K562 (cell line): ENCODE data around the gene ZNF440. TPM values are rescaled to one million over a fixed set of nuclear protein-coding genes. Genes with fewer than 3 reads are reported as not detected.

Source experiments
- DDX20 ChIP-seq: fragments of 450-650 bp; IDR thresholded peaks from 2 replicates; pipeline ENCODE4 v1.6.1; 2016; ENCODE audit warnings: missing genetic modification characterization, low read depth, mild to moderate bottlenecking, missing compliant biosample characterization, moderate library complexity
- EP300 ChIP-seq: IDR thresholded peaks from 2 replicates; pipeline ENCODE4 v1.6.1; 2012; ENCODE audit warnings: low read length, improper control_type of control experiment
- ESRRB ChIP-seq: fragments of 250-450 bp; sonication (Bioruptor Pico); IDR thresholded peaks from 2 replicates; pipeline ENCODE4 v1.5.0; 2020; ENCODE audit warnings: mild to moderate bottlenecking, moderate library complexity, borderline replicate concordance
- FIP1L1 ChIP-seq: fragments of 200-400 bp; formaldehyde crosslinking; IDR thresholded peaks from 2 replicates; pipeline ENCODE4 v1.6.1; 2018; ENCODE audit warnings: mild to moderate bottlenecking, low read depth, low read length; ENCODE audit not compliant: poor library complexity, severe bottlenecking
- FOXK1 ChIP-seq: sonication (generic); formaldehyde crosslinking; IDR thresholded peaks from 2 replicates; pipeline ENCODE4 v1.8.0; 2022; ENCODE audit warnings: missing genetic modification reagents, mild to moderate bottlenecking, borderline replicate concordance
- HDGF ChIP-seq: fragments of 450-650 bp; IDR thresholded peaks from 2 replicates; pipeline ENCODE4 v1.6.1; 2016
- RBFOX2 ChIP-seq: fragments of 200-400 bp; formaldehyde crosslinking; IDR thresholded peaks from 2 replicates; pipeline ENCODE4 v1.6.1; 2017; ENCODE audit warnings: low read depth, mild to moderate bottlenecking, low read length, moderate library complexity
- polyA plus RNA-seq, 8 experiments: library from polyadenylated mRNA; depleted of rRNA in 4 of 8; stranded (reverse) in 5 of 8; unstranded in 3 of 8; fragments of >200 nt; fragmentation: Nextera tagmentation in 2 of 8; fragmentation: Illumina TruSeq in 1 of 8; extraction: Ambion mirVana in 2 of 8; extraction: Trizol in 1 of 8; gene quantifications; 2 replicates each; pipeline versions ENCODE4 v1.2.1 to v1.2.3, GENCODE V29; 2011 to 2014; ENCODE audit warnings: inconsistent platforms in 1 of 8, missing spikeins in 1 of 8
- total RNA-seq, 7 experiments: library from RNA; depleted of rRNA in 6 of 7; stranded (reverse); fragments of >200 nt in 6 of 7; fragmentation: Illumina TruSeq in 2 of 7; extraction: Trizol in 2 of 7; gene quantifications; 2 replicates each; pipeline versions ENCODE4 v1.2.1 to v1.2.3, GENCODE V29; 2011 to 2021; ENCODE audit warnings: low replicate concordance in 1 of 7
- TF ChIP-seq, protein P1 (sequence below): sonication (generic); formaldehyde crosslinking; IDR thresholded peaks from 2 replicates; pipeline ENCODE4 v1.8.0; 2023; ENCODE audit warnings: mild to moderate bottlenecking, missing genetic modification reagents
- TF ChIP-seq, protein P2 (sequence below): sonication (generic); formaldehyde crosslinking; IDR thresholded peaks from 2 replicates; pipeline ENCODE4 v1.8.1; 2023; ENCODE audit warnings: mild to moderate bottlenecking, missing genetic modification reagents
- TF ChIP-seq, protein P3 (sequence below): fragments of 250-450 bp; sonication (Bioruptor Pico); IDR thresholded peaks from 2 replicates; pipeline ENCODE4 v1.5.0; 2020; ENCODE audit warnings: mild to moderate bottlenecking
- TF ChIP-seq, protein P4 (sequence below), 2 experiments: fragments of 150-350 bp in 1 of 2; IDR thresholded peaks; 2 replicates each; pipeline ENCODE4 v1.6.1; 2012 to 2016; ENCODE audit warnings: low read depth in 2 of 2, low read length in 2 of 2, mild to moderate bottlenecking in 1 of 2, moderate library complexity in 1 of 2

The ZNF440 gene
- total and polyA plus RNA-seq, 9 of the 15 experiments (the other 6 are each of a cell fraction or from before 2014, with no cell fraction given) = 5.9 to 32.6 (median 13.4) TPM

- TF ChIP-seq FIP1L1 (no peak), RBFOX2 (peak; percentile 55), EP300 (no peak), DDX20 (tag) (no peak), FOXK1 (no peak), HDGF (no peak), ESRRB (no peak)
- TF ChIP-seq, protein P1, sequence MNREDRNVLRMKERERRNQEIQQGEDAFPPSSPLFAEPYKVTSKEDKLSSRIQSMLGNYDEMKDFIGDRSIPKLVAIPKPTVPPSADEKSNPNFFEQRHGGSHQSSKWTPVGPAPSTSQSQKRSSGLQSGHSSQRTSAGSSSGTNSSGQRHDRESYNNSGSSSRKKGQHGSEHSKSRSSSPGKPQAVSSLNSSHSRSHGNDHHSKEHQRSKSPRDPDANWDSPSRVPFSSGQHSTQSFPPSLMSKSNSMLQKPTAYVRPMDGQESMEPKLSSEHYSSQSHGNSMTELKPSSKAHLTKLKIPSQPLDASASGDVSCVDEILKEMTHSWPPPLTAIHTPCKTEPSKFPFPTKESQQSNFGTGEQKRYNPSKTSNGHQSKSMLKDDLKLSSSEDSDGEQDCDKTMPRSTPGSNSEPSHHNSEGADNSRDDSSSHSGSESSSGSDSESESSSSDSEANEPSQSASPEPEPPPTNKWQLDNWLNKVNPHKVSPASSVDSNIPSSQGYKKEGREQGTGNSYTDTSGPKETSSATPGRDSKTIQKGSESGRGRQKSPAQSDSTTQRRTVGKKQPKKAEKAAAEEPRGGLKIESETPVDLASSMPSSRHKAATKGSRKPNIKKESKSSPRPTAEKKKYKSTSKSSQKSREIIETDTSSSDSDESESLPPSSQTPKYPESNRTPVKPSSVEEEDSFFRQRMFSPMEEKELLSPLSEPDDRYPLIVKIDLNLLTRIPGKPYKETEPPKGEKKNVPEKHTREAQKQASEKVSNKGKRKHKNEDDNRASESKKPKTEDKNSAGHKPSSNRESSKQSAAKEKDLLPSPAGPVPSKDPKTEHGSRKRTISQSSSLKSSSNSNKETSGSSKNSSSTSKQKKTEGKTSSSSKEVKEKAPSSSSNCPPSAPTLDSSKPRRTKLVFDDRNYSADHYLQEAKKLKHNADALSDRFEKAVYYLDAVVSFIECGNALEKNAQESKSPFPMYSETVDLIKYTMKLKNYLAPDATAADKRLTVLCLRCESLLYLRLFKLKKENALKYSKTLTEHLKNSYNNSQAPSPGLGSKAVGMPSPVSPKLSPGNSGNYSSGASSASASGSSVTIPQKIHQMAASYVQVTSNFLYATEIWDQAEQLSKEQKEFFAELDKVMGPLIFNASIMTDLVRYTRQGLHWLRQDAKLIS (CRISPR knock-in tag) = no peak
- TF ChIP-seq, protein P2, sequence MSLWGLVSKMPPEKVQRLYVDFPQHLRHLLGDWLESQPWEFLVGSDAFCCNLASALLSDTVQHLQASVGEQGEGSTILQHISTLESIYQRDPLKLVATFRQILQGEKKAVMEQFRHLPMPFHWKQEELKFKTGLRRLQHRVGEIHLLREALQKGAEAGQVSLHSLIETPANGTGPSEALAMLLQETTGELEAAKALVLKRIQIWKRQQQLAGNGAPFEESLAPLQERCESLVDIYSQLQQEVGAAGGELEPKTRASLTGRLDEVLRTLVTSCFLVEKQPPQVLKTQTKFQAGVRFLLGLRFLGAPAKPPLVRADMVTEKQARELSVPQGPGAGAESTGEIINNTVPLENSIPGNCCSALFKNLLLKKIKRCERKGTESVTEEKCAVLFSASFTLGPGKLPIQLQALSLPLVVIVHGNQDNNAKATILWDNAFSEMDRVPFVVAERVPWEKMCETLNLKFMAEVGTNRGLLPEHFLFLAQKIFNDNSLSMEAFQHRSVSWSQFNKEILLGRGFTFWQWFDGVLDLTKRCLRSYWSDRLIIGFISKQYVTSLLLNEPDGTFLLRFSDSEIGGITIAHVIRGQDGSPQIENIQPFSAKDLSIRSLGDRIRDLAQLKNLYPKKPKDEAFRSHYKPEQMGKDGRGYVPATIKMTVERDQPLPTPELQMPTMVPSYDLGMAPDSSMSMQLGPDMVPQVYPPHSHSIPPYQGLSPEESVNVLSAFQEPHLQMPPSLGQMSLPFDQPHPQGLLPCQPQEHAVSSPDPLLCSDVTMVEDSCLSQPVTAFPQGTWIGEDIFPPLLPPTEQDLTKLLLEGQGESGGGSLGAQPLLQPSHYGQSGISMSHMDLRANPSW (CRISPR knock-in tag) = no peak
- TF ChIP-seq, protein P3, sequence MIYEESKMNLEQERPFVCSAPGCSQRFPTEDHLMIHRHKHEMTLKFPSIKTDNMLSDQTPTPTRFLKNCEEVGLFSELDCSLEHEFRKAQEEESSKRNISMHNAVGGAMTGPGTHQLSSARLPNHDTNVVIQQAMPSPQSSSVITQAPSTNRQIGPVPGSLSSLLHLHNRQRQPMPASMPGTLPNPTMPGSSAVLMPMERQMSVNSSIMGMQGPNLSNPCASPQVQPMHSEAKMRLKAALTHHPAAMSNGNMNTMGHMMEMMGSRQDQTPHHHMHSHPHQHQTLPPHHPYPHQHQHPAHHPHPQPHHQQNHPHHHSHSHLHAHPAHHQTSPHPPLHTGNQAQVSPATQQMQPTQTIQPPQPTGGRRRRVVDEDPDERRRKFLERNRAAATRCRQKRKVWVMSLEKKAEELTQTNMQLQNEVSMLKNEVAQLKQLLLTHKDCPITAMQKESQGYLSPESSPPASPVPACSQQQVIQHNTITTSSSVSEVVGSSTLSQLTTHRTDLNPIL (CRISPR knock-in tag) = no peak
- TF ChIP-seq, protein P4, sequence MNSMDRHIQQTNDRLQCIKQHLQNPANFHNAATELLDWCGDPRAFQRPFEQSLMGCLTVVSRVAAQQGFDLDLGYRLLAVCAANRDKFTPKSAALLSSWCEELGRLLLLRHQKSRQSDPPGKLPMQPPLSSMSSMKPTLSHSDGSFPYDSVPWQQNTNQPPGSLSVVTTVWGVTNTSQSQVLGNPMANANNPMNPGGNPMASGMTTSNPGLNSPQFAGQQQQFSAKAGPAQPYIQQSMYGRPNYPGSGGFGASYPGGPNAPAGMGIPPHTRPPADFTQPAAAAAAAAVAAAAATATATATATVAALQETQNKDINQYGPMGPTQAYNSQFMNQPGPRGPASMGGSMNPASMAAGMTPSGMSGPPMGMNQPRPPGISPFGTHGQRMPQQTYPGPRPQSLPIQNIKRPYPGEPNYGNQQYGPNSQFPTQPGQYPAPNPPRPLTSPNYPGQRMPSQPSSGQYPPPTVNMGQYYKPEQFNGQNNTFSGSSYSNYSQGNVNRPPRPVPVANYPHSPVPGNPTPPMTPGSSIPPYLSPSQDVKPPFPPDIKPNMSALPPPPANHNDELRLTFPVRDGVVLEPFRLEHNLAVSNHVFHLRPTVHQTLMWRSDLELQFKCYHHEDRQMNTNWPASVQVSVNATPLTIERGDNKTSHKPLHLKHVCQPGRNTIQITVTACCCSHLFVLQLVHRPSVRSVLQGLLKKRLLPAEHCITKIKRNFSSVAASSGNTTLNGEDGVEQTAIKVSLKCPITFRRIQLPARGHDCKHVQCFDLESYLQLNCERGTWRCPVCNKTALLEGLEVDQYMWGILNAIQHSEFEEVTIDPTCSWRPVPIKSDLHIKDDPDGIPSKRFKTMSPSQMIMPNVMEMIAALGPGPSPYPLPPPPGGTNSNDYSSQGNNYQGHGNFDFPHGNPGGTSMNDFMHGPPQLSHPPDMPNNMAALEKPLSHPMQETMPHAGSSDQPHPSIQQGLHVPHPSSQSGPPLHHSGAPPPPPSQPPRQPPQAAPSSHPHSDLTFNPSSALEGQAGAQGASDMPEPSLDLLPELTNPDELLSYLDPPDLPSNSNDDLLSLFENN (IDR thresholded peaks at IDR 0.05; ENCODE audit: low read depth in 2 of 2, low read length in 2 of 2) = no peak
Measured at GRCh38 chr19:11798391-11799330, 15.4 kb upstream of the ZNF440 start, which contains the start of gene ZNF491 (continued).
